ENCODE data around the gene RFX7.

RFX7 gene

GRCh38 chr15:56102441-56102840, 141.2 kb downstream of the RFX7 start:
- no peak for DNase-seq

- DNase-seq = no peak
Observed at GRCh38 chr15:56099311-56099710, 144.4 kb downstream of the RFX7 start.

- DNase-seq = no peak
Observed at GRCh38 chr15:56098195-56098863, 145.3 kb downstream of the RFX7 start.

- DNase-seq = no peak
Observed at GRCh38 chr15:56095406-56095805, 148.3 kb downstream of the RFX7 start.

- no peak for DNase-seq
Observed at GRCh38 chr15:56094171-56094570, 149.5 kb downstream of the RFX7 start.

GRCh38 chr15:56088389-56088788, 155.3 kb downstream of the RFX7 start:
- no peak for DNase-seq

- DNase-seq = peak; percentile 81
Observed at GRCh38 chr15:56086566-56086965, 157.1 kb downstream of the RFX7 start.

GRCh38 chr15:56082263-56082761, 161.4 kb downstream of the RFX7 start:
- DNase-seq = no peak

GRCh38 chr15:56077081-56077480, 166.6 kb downstream of the RFX7 start:
- no peak for DNase-seq

- no peak for DNase-seq
Observed at GRCh38 chr15:56076640-56077039, 167.0 kb downstream of the RFX7 start.

- DNase-seq = no peak
Observed at GRCh38 chr15:56074481-56075265, 169.0 kb downstream of the RFX7 start.

GRCh38 chr15:56064152-56064551, 179.5 kb downstream of the RFX7 start:
- no peak for DNase-seq

- no peak for DNase-seq
Observed at GRCh38 chr15:56059716-56060115, 184.0 kb downstream of the RFX7 start.

GRCh38 chr15:56058986-56059385, 184.7 kb downstream of the RFX7 start:
- no peak for DNase-seq

GRCh38 chr15:56056626-56057025, 187.1 kb downstream of the RFX7 start:
- DNase-seq = no peak

- DNase-seq = no peak
Observed at GRCh38 chr15:56053046-56053400, 190.7 kb downstream of the RFX7 start.

- DNase-seq = peak; percentile 48
Observed at GRCh38 chr15:56052395-56053045, 191.2 kb downstream of the RFX7 start.

GRCh38 chr15:56051676-56052075, 192.0 kb downstream of the RFX7 start:
- no peak for DNase-seq

GRCh38 chr15:56049577-56049976, 194.1 kb downstream of the RFX7 start:
- DNase-seq = no peak

- DNase-seq = no peak
Observed at GRCh38 chr15:56047354-56047753, 196.3 kb downstream of the RFX7 start.

GRCh38 chr15:56045068-56045748, 198.5 kb downstream of the RFX7 start:
- no peak for DNase-seq

GRCh38 chr15:56042982-56043980, 200.4 kb downstream of the RFX7 start:
- peak; percentile 34 for DNase-seq

Data from MV-4-11 (cell line).